Central memory CD8-positive, alpha-beta T cell (primary cell): Measurements from ENCODE around the gene IL1R2.

ENCODE experiments used
- ATAC-seq: fragments of 150-1000 bp; cut with Tn5 transposase; replicated peaks from 2 replicates; pipeline ENCODE4 v1.10.0; 2022; ENCODE audit warnings: mild to moderate bottlenecking, moderate FRiP score, moderate number of reproducible peaks; ENCODE audit not compliant: poor library complexity, severe bottlenecking; ENCODE audit errors: extremely low read depth
- DNase-seq, 2 donors: peaks; one replicate each; pipeline ENCODE4 v3.0.0; 2021; ENCODE audit warnings: low spot score in 2 of 2
- H3K27ac Mint-ChIP-seq: one replicate; pipeline ENCODE4 v1.8.0; 2022; ENCODE audit warnings: low read depth, mild to moderate bottlenecking, moderate library complexity, mixed read lengths
- H3K27me3 Mint-ChIP-seq: one replicate; pipeline ENCODE4 v1.8.0; 2022; ENCODE audit warnings: mixed read lengths
- H3K36me3 Mint-ChIP-seq: one replicate; pipeline ENCODE4 v1.8.0; 2022; ENCODE audit warnings: mild to moderate bottlenecking, moderate library complexity, mixed read lengths; ENCODE audit not compliant: insufficient read depth
- H3K4me1 Mint-ChIP-seq: one replicate; pipeline ENCODE4 v1.8.0; 2022; ENCODE audit warnings: mixed read lengths
- H3K4me3 Mint-ChIP-seq: one replicate; pipeline ENCODE4 v1.8.0; 2022; ENCODE audit warnings: mild to moderate bottlenecking, moderate library complexity, mixed read lengths
- H3K9me3 Mint-ChIP-seq: one replicate; pipeline ENCODE4 v1.8.0; 2022; ENCODE audit warnings: mixed read lengths

IL1R2 gene

DNA sequence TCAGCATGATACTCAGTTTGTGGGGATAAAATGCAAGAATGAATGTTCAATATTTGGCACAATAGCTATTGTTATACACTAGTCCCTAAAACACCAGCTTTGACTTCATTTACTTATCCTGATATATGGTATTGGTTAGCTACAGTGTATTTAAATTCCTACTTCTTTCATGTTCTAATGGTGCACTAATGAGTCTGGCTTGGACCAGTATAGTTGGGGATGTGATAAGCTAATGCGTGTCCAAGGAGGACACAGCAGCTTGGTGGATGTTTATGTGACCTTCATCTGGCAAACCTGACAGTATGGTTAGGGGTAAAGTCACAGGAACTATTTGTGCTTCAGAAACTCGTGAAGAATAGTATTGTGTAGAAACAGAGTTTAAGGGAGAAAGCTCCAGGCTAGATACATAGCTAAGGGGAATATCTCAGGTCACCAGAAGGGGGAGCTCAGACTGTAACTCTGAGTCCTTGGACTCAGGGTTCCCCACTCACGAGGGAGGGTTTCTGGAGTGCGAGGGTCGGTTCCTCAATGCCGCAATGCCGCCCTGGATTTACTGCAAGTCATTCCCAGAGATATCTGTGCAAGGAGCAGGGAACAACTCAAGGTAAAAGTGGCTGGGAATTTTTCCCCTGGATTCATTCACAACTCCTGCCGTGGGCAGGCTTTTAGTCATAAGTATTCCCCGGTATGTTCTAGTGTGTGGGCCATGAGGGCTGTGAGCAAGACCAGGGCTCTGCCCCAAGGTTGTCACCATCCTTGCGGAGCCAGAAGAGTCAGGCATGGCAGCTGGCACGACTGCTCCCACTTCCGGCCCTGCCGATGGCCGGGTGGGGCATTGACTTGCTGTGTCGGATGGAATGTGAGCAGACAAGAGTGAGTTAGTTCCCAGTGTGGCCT, 14.5 kb downstream of the IL1R2 start:
- DNase-seq (no peak), ATAC-seq (no peak)

GRCh38 chr2:102006886-102007278, 15.1 kb downstream of the IL1R2 start:
- no peak for DNase-seq
- Mint-ChIP-seq H3K27ac (no peak overlapping the region), H3K4me1 (peaks cover 11% of the 10 kb centered on the region), H3K36me3 (no peaks in the 10 kb centered on the region), H3K4me3 (no peak overlapping the region), H3K9me3 (no peaks in the 10 kb centered on the region), H3K27me3 (no peaks in the 10 kb centered on the region)
- no peak for ATAC-seq

More for the DNA sequence above, 14.5 kb downstream of the IL1R2 start:
- Mint-ChIP-seq H3K27ac (no peak overlapping the region), H3K4me3 (no peak overlapping the region), H3K27me3 (no peaks in the 10 kb centered on the region), H3K36me3 (no peaks in the 10 kb centered on the region), H3K9me3 (no peaks in the 10 kb centered on the region), H3K4me1 (peaks cover 11% of the 10 kb centered on the region)

DNA sequence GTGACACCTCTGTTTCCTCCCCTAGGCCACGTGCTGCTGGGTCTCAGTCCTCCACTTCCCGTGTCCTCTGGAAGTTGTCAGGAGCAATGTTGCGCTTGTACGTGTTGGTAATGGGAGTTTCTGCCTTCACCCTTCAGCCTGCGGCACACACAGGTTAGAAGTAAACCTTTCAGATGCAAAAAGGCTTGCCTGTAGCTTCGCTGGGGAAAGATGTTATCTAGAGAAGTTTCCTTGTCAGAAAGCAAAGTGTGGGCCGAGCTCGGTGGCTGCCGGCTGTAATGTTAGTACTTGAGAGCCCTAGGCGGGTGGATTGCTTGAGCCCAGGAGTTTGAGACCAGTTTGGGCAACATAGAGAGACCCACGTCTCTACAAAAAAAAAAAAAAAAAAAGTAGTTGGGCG, 16.7 kb downstream of the IL1R2 start:
- no peak overlapping the region for H3K4me3 Mint-ChIP-seq
- no peak overlapping the region for H3K27ac Mint-ChIP-seq
- no peaks in the 10 kb centered on the region for H3K36me3 Mint-ChIP-seq
- no peak for DNase-seq
- no peaks in the 10 kb centered on the region for H3K27me3 Mint-ChIP-seq
- peaks cover 11% of the 10 kb centered on the region for H3K4me1 Mint-ChIP-seq
- no peak for ATAC-seq
- no peaks in the 10 kb centered on the region for H3K9me3 Mint-ChIP-seq

DNA sequence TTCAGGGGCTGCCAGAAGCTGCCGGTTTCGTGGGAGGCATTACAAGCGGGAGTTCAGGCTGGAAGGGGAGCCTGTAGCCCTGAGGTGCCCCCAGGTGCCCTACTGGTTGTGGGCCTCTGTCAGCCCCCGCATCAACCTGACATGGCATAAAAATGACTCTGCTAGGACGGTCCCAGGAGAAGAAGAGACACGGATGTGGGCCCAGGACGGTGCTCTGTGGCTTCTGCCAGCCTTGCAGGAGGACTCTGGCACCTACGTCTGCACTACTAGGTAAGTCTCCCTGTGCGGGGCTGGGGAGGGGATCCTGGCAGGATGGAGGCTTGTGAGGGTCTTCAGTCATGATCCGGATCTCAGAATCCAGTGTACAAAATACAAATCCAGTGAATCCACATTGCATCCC, 17.8 kb downstream of the IL1R2 start:
- Mint-ChIP-seq H3K4me3 (no peak overlapping the region), H3K9me3 (no peaks in the 10 kb centered on the region), H3K36me3 (no peaks in the 10 kb centered on the region), H3K27ac (no peak overlapping the region), H3K27me3 (no peaks in the 10 kb centered on the region), H3K4me1 (peaks cover 11% of the 10 kb centered on the region)
- DNase-seq, result no peak
- no peak for ATAC-seq

DNA sequence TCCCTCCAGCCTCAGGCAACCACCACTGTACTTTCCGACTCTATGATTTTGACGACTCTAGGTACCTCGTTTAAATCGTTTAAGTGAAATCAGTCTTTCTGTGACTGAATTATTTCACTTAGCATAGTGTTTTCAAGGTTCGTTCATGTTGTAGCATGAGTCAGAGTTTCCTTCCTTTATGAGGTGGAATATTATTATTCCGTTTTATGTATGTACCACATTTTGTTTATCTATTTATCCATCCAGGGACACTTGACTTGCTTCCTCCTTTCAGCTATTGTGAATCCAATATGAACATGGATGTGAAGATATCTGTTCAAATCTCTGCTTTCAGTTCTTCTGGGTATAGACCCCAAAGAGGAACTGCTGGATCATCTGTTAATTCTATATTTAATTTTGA, 19.1 kb downstream of the IL1R2 start:
- no peaks in the 10 kb centered on the region for H3K36me3 Mint-ChIP-seq
- no peak for ATAC-seq
- H3K27me3 Mint-ChIP-seq, result no peaks in the 10 kb centered on the region
- no peak overlapping the region for H3K4me3 Mint-ChIP-seq
- DNase-seq, result no peak
- no peak overlapping the region for H3K27ac Mint-ChIP-seq
- peaks cover 10% of the 10 kb centered on the region for H3K4me1 Mint-ChIP-seq
- H3K9me3 Mint-ChIP-seq, result no peaks in the 10 kb centered on the region

DNA sequence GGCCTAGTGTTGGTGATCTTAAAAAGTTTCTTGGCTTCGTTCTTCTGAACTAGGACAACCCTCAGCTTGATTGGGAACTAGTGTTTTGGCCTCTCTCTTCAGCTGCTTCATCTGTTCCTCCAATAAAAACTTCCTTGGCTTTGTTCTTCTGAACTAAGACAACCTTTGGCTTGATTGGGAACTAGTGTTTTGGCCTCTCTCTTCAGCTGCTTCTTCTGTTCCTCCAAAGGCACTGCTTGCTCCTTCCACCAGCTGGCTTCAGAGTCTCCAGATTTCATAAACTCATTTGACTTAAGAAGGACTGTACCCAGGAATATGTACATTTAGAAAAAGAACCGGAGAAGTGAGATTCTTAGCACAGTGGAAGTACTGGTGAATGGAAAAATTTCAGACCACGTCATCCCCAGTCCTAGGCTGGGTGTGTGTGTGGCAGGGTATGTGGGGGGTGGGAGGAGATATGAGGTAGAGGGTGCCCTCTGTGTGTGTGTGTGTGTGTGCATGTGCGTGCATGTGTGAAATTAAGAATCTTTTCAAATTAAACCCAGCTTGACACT, 20.4 kb downstream of the IL1R2 start:
- Mint-ChIP-seq H3K9me3 (no peaks in the 10 kb centered on the region), H3K36me3 (no peaks in the 10 kb centered on the region), H3K4me3 (no peak overlapping the region), H3K27me3 (no peaks in the 10 kb centered on the region), H3K4me1 (peaks cover 5% of the 10 kb centered on the region), H3K27ac (no peak overlapping the region)
- DNase-seq, result no peak
- no peak for ATAC-seq

DNA sequence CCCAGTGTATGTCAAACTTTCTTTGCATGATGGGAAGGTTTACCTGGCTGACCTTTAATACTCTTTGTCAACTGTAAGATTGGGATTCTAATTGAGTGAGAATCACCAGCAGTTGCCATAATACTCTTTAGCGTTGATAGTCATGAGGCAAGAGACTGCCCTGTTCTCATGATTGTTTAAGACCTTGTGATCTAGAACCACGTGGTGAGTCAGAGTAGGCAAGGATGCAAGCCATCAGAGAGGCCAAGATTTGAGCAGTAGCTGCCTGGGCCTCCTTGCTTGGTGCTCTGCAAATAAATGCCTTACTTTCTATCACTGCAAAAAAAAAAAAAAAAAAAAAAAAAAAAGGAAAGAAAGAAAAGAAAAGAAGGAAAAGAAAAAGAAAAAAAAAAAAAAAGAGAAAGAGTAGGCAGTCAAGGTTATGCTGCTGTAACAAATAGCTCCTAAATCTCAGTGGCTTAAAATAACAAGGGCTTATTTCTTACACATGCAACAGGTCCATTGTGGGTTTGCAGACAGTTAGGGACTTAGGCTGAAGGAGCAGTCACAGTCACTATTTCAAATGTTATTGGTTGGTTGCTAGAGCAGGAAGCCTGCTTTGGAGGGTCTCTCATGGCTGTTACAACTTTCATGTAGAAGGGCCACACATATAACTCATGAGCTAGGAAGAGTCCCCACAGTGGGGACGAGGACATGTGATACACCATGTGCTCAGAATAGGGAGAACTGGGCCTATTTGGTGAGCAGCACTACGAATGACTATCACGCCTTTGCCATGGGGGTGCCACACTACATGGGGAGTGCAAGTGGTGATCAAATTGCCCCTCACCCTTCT, 21.7 kb downstream of the IL1R2 start:
- ATAC-seq, result no peak
- H3K27me3 Mint-ChIP-seq, result no peaks in the 10 kb centered on the region
- H3K36me3 Mint-ChIP-seq, result no peaks in the 10 kb centered on the region
- H3K27ac Mint-ChIP-seq, result no peak overlapping the region
- no peak for DNase-seq
- no peak overlapping the region for H3K4me3 Mint-ChIP-seq
- no peaks in the 10 kb centered on the region for H3K9me3 Mint-ChIP-seq
- peaks cover 5% of the 10 kb centered on the region for H3K4me1 Mint-ChIP-seq

- Mint-ChIP-seq H3K36me3 (no peaks in the 10 kb centered on the region), H3K4me1 (peaks cover 5% of the 10 kb centered on the region), H3K4me3 (no peak overlapping the region), H3K27ac (no peak overlapping the region), H3K9me3 (no peaks in the 10 kb centered on the region), H3K27me3 (no peaks in the 10 kb centered on the region)
- DNase-seq, result no peak
- ATAC-seq, result no peak
These were observed 22.2 kb downstream of the IL1R2 start for GRCh38 chr2:102014041-102014345.

- no peak for ATAC-seq
- no peak for DNase-seq
- Mint-ChIP-seq H3K36me3 (no peaks in the 10 kb centered on the region), H3K4me3 (no peak overlapping the region), H3K9me3 (no peaks in the 10 kb centered on the region), H3K4me1 (peaks cover 6% of the 10 kb centered on the region), H3K27ac (no peak overlapping the region), H3K27me3 (peaks cover 11% of the 10 kb centered on the region)
These were observed 23.6 kb downstream of the IL1R2 start for GRCh38 chr2:102015399-102015798.

DNA sequence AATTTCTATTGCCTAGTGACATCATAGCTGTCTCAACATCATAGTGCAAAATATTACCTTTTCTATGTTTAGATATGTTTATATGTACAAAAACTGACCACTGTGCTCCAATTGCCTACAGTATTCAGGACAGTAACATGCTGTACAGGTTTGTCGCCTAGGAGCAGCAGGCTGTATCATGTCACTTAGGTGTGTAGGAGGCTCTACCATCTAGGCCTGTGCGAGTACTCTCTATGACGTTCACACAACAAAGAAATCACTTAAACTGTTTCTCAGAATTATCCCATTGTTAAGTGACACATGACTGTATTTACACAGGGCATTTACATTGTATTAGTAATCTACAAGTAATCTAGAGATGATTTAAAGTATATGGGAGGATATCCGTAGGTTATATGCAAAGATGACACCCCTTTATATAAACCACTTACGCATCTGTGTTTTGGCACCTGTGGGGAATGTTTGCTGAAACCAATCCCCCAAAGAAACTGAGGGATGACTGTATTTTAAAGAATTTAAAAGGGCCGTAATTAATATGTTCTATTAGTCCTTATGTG, 24.7 kb downstream of the IL1R2 start:
- no peak for DNase-seq
- H3K4me1 Mint-ChIP-seq, result peaks cover 5% of the 10 kb centered on the region
- peaks cover 16% of the 10 kb centered on the region for H3K27me3 Mint-ChIP-seq
- ATAC-seq, result no peak
- H3K36me3 Mint-ChIP-seq, result peaks cover 2% of the 10 kb centered on the region
- H3K27ac Mint-ChIP-seq, result no peak overlapping the region
- no peaks in the 10 kb centered on the region for H3K9me3 Mint-ChIP-seq
- no peak overlapping the region for H3K4me3 Mint-ChIP-seq

- H3K9me3 Mint-ChIP-seq, result no peaks in the 10 kb centered on the region
- DNase-seq (no peak), ATAC-seq (no peak)
- peaks cover 16% of the 10 kb centered on the region for H3K27me3 Mint-ChIP-seq
- no peak overlapping the region for H3K4me3 Mint-ChIP-seq
- peaks cover 5% of the 10 kb centered on the region for H3K4me1 Mint-ChIP-seq
- H3K27ac Mint-ChIP-seq, result no peak overlapping the region
- H3K36me3 Mint-ChIP-seq, result peaks cover 4% of the 10 kb centered on the region
These were observed 27.2 kb downstream of the IL1R2 start for GRCh38 chr2:102018823-102019445.

GRCh38 chr2:102020596-102021170, 28.9 kb downstream of the IL1R2 start:
- DNase-seq (peak; percentile 64 to 80), ATAC-seq (no peak)
- Mint-ChIP-seq H3K27ac (no peak overlapping the region), H3K4me1 (peaks cover 5% of the 10 kb centered on the region), H3K27me3 (peaks cover 16% of the 10 kb centered on the region), H3K36me3 (peaks cover 4% of the 10 kb centered on the region), H3K4me3 (no peak overlapping the region), H3K9me3 (no peaks in the 10 kb centered on the region)
